Amniotic stem cell (primary cell): ENCODE data around the gene GDPD5.
A peak's percentile ranks its signal among the peaks of the same experiment; 100 is the strongest.

Source experiments
- DNase-seq: peaks from one replicate; lab custom pipeline; 2025; lab: John Stamatoyannopoulos, UW

The GDPD5 gene

GRCh38 chr11:75558939-75559843, 33.5 kb upstream of the GDPD5 start:
- no peak for DNase-seq

- DNase-seq: peak; percentile 86
Measured at GRCh38 chr11:75557666-75558494, 32.1 kb upstream of the GDPD5 start.

GRCh38 chr11:75556275-75556674, 30.5 kb upstream of the GDPD5 start:
- no peak for DNase-seq

GRCh38 chr11:75555079-75555811, 29.5 kb upstream of the GDPD5 start:
- DNase-seq: no peak

- peak; percentile 91 for DNase-seq
Measured at GRCh38 chr11:75554258-75555022, 28.7 kb upstream of the GDPD5 start.

GRCh38 chr11:75553889-75554257, 28.1 kb upstream of the GDPD5 start:
- no peak for DNase-seq

GRCh38 chr11:75553182-75553581, 27.4 kb upstream of the GDPD5 start:
- no peak for DNase-seq

GRCh38 chr11:75549370-75549958, 23.7 kb upstream of the GDPD5 start:
- DNase-seq: no peak

- no peak for DNase-seq
Measured at GRCh38 chr11:75548595-75549272, 23.0 kb upstream of the GDPD5 start.

GRCh38 chr11:75547617-75548058, 21.9 kb upstream of the GDPD5 start:
- DNase-seq: peak; percentile 39

GRCh38 chr11:75547177-75547576, 21.4 kb upstream of the GDPD5 start:
- no peak for DNase-seq

- no peak for DNase-seq
Measured at GRCh38 chr11:75543806-75544205, 18.1 kb upstream of the GDPD5 start.

- DNase-seq: no peak
Measured at GRCh38 chr11:75542088-75542438, 16.3 kb upstream of the GDPD5 start.

GRCh38 chr11:75541193-75542087, 15.7 kb upstream of the GDPD5 start:
- DNase-seq: no peak

GRCh38 chr11:75539459-75540334, 14.0 kb upstream of the GDPD5 start:
- DNase-seq: no peak

GRCh38 chr11:75538150-75538942, 12.6 kb upstream of the GDPD5 start:
- no peak for DNase-seq

- no peak for DNase-seq
Measured at GRCh38 chr11:75537740-75538139, 12.0 kb upstream of the GDPD5 start.
